Forelimb muscle (tissue), 1 donor: ENCODE results near the gene GALNT12. TPM values are rescaled to one million over a fixed set of nuclear protein-coding genes. Genes with fewer than 3 reads are reported as not detected.

Experiments used
- DNase-seq: peaks from one replicate; pipeline ENCODE4 v3.0.0-alpha.2; 2013; ENCODE audit warnings: low read depth
- polyA plus RNA-seq: library from polyadenylated mRNA; unstranded; fragments of 120-200 nt; gene quantifications from one replicate; pipeline ENCODE4 v1.2.1, GENCODE V29; 2013; ENCODE audit not compliant: insufficient read length

The GALNT12 gene
- polyA plus RNA-seq, 1 donor: 2.0 TPM

DNA sequence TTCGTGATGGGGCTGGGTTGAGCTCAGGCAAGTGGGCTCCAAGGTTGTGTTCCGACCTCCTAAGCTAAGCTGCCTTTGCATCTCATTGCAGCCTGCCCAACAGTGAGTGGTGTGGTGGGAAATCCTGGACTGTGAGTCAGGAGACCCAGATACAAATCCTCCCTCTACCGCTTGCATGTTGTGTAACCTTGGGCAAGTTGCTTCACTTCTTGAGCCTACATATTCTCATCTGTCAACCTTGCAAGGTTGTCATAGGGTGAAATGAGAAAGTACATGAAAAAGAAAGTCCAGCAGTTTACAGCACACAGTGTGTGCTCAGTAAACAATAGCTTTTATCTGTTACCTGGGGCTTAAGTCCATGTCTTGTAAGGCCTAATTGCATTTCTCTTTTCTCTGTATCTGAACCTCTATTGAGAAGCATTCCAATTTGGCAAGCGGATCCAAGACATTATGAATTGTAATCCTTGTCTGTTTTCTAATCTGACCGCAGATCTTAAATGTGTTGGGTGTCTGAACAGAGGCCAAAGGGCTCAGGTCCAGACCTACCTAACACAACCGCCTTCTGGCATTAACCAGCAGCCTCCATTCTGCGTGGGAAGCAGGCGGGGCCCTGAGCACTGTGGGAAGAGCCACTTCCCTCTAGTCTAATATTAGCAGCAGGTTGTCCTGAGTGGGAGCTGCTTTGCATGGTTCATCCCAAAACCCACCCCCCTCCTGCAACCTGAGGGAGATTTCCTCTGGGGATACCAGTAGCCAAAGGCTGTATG lies 1.8 kb upstream of the GALNT12 start:
- no peak for DNase-seq

DNA sequence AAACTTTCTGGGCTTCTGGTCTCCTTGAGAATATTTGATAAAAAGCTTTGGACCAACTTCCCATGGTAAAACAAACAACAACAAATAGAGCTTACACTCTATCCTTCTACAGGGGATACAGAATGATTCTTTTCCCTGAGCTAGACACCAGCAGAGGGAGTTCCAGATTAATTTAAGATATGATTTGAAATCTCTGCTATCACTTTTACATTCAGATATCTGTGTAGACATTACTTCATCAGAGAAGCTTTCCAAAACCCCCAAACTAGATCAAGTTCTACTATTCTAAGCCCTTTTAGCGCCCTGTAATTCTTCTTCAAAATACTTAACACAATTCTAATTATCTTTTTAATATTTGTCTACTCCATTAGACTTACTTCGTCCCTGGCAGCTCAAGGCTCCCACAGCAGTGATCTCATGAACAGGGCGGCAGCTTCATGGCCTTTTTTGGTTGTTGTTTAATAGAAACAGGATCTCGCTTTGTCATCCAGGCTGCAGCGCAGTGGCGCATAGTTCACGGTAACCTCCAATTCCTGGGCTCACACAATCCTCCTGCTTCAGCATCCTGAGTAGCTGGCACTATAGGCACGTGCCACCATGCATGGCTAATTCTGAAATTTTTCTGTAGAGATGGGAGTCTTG lies 955 bp upstream of the GALNT12 start:
- no peak for DNase-seq

DNA sequence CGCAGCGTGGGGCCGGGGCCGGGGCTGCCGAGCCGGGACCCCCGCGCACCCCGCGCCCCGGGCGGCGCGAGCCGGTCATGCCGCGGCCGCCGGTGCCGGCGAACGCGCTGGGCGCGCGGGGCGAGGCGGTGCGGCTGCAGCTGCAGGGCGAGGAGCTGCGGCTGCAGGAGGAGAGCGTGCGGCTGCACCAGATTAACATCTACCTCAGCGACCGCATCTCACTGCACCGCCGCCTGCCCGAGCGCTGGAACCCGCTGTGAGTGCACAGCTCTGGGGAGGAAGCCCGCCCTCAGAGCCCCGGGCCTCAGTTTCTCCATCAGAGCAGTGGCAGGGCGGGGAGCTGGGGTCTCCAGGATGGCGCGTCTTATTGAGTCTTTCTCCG lies 335 bp downstream of the GALNT12 start:
- DNase-seq: no peak

DNA sequence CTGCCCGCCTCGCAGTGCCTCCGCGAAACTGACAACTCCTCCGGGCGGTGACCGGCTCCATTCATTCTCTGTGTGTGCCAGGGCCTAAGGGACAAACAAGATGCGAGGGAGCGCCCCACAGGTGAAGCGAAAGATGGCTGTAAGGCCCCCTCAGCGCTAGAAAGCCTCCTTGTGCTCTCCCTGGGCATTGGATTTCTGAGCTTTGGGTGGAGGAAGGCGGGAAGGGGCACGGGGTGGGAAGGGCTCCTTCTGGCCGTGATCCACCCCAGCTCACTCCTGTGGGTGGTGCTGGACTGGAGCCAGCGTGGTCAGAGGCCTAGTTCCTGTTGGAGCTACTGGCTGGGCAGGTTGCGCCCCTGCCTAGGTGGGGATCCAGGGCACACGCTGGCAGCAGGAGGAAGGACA lies 943 bp downstream of the GALNT12 start:
- DNase-seq: no peak

DNA sequence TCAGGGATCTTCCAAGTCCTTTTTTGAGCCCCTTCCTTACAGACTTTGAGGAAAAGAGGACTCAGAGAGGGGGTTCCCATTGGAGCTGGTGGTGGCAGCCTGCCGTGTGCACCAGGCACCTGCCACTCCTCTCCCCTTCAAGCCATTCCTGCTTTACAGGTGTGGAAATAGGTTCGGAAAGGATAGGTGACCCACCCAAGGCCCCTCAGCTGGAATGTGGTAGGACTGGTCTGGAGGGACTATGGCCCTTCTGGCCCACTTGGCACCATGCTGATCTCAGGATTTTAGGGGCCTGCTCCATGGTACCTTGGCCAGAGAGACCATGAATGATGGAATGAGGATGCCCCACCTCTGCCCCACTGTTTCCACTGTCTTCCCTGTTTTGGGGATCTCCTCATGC lies 1.4 kb downstream of the GALNT12 start:
- no peak for DNase-seq

DNA sequence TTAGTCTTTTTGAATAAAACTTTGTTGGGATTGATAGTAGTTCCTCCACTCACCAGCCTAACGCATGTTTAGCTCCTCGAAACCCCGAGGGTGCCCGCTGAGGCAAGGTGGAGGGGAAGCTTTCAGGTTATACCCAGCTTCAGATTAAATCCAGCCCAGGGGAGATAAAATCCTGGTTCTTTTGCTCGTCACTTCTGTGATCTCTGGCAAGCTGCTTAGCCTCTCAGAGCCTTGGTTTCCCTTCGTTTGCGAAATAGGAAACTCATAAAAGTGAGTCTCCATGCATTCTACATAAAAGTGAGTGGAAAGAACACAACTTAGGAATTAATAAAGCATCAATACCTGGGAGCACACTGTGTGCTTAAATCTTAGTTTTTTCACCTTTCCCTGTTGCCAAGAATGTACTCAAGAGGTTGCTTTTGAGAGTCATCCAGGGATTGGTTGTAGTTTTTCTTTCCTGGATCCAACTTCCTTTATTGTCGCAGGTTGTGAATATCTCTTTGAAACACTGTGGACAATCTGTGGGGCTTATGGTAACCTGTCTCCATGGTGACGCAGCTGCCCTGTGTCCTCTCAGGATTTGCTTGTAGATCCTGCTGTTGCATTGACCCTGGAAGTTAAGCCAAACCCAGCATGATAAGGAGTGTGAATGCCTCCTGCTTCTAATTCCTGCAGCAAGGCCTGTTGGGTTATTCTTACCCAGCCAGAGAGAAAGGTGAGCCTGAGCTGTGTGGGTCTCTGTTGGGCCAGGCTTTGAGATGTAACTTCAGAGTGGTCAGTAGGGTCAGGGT lies 2.0 kb downstream of the GALNT12 start:
- no peak for DNase-seq

DNA sequence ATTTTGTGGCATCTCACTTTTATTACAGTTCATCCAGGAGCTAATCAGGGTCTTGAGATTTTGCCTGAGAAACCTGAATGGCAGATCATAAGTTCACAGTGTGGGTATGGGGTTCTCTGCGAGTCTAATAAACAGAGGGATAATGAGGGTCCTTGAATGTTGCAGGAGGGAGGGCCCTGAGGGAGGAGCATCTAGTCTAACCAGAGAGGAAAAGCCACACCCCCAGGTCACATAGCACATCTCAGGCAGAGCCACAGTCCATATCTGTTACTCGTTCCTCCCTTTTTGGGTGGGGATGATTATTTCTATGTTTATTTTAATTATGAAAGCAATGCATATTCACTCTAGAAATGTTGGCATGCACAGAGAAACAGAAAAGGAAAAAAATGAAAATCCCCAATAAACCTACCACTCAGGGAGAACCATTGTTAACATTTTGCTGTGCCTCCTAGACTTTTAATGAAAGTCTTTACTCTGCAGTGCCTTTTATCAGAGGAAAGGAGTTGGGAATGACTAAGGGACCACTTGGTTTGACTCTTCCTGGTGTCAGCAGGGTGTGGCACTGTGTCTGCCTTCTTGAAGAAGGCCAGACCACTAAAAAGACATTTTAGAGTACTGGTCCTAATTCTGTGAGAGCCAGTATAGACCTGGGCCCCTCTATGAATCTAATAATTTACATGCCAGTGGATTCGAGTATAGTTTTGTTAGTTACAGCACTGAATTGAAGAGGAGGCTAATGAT lies 2.8 kb downstream of the GALNT12 start:
- no peak for DNase-seq

DNA sequence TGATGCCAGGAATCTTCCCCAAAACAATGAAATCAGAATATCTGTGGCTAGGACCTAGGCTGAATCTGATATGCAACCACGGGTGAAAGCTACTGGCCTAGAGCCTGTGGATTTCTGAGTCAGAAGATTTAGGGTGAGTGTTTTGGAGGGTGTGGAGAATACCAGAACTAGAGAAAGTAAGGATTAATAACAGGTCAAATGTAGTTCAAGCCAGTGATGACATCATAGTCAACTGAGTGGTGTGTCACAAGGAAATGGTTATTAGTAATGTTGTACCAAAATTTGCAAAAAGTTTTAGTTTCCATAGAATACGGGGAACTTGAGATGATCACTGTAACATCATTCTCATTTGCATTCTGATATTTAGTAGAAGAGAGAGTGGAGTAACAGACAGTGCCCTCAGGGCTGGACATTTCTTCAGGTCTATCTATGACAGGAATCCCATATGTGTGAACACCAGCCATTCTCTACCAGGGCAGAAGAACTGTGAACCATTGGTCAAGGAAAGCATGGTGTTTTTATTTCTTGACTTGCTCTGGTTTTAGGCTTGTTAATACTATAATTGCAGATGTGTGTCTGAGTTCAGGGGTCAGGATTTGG lies 3.7 kb downstream of the GALNT12 start:
- no peak for DNase-seq

DNA sequence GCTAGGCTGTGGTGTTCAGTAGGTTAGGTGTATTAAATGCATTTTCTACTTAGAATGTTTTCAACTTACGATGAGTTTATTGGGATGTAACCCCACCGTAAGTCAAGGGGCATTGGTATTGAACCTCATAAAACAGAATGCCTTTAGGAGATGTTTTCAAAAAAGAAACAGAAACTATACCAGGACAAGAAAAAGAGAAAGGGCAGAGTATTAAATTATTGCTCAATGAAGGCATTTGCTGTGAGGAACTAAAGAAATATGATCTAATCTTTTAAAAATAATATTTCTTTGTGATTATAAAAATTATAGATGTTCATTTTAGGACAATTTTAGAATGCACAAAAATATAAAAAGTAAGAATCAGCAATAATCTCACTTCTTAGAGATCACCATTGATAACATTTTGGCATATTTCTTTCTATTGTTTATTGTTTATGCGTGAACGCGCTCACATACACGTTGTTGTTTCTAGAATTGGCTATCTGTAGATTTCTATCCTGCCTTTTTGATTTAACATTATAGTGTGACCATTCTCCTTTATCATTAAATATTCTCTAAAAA lies 8.0 kb downstream of the GALNT12 start:
- no peak for DNase-seq

DNA sequence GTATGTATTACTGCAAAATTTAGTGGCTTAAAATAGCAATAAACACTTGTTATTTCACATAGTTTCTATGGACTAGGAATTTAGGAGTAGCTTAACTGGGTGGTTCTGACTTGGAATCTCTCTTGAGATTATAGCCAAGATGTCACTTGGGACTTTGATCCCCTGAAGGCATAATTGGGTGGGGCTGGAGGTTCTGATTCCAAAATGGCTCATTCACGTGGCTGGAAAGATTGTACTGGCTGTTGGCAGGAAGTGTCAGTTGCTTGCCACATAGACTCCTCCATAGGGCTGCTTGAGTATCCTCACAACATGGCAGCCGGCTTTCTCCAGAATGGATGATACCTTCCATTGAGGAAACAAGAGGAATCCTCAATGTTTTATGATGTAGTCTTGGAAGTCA lies 11.3 kb downstream of the GALNT12 start:
- no peak for DNase-seq

DNA sequence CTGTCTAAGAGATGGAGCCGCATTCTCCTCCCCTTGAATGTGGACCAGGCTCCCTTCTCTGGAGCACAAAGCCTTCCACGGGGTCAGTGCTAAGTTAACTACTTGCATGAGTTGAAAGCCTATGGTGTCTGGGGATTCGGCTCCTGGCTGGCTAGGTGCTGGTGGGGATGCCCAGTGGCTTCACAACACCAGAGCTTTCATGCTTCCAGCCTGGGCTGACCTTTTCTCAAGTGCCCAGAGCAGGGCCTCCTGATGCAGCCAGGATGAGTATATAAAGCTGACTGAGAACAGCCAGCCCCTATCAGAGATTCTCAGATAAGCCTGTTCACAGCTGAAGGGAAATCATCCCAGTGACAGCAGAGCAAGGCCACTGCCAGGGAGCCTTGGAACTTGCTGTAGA lies 11.8 kb downstream of the GALNT12 start:
- no peak for DNase-seq

DNA sequence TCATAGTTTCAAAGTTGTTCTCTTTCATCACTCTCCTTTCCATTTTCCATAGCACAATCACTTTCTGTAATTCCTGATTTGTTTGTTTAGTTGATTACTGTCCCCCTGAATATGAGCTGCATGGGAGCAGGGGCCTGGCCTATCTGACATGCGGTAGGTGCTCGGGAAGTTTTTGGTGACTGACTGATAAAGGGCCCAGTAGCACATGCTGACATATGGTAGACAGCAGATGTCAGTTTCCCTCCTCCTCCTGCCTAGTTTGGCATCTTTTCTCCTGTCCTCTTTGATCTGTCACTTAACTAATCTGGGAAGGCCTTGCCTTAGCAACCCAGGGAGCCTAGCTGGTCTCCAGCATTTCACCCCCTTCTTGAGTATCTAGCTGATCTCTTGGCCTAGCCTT lies 14.4 kb downstream of the GALNT12 start:
- DNase-seq: no peak

DNA sequence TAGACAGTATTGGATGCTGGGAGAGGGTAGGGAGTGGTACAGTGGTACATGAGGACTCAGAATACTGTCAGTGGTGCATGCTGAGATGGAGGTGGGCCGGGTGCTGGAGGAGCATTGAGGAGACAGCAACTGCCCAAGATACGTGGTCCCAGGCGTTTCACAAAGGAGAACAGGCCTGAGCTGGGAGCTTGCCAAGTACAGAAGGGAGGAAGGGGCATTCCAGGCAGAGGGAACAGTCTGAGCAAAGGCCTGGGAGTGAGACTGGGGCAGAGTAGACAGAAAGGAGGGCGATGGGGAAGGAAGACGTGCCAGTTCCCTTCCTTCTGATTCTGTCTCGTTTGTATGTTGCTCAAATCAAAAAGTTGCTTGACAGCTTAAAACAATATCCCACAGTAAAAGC lies 15.2 kb downstream of the GALNT12 start:
- no peak for DNase-seq

DNA sequence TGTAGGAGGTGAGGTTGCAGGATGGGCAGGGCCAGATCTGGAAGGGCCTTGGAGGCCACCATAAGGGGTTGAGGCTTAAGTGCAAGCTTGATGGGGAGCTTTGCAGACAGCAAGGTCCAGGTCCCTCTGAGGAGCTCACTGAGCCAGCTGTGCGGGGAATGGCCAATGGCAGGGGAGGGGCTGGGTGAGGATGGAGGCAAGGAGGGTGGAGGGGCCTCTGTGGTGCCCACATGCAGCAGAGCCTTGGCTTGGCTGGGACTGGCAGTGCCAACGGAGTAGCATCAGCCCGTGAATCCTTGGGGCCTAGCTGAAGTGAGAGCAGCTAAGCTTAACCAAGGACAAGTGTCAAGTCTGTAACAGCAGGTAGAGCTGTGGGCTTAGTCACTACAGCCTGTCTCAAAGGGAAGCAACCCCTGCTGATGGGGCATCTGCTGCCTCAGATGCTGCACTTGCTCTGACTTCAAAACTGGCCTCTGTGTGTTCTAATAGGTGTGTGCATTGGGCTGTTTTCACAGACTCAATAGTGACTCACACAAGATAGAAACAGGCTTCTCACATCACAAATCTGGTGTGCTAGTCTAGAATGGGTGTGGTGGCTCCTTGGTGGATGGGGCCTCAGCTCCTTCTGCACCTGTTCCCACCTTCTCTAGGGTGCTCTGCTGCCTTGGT lies 16.3 kb downstream of the GALNT12 start:
- no peak for DNase-seq

DNA sequence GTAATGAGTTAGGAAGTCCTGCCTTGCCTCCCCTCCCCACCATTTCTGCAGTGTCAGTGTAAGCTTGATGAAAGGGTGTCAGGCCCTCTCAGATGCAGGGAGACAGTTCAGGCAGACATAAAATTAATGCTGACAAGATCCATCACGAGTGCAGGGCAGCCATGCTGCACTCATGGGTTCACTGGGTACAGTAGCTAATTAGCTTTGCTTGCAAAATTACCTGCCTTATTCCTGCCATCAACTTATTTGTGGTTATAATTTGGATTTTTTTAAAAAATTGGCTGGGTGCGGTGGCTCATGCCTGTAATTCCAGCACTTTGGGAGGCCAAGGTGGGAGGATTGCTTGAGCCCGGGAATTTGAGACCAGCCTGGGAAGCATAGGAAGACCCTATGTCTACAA lies 17.9 kb downstream of the GALNT12 start:
- DNase-seq: no peak

DNA sequence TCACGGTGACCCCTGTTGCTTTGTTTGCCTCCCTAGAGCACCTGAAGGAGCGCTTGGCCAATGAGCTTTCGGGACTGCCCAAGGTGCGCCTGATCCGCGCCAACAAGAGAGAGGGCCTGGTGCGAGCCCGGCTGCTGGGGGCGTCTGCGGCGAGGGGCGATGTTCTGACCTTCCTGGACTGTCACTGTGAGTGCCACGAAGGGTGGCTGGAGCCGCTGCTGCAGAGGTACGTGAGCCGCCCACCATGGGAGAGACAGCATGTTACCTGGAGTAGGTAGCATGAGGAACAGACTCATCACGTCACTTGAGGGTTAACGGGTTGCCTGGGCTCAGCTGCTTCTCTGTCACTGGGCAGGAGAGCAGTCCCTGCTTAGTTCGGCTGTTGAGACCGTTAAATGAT lies 19.2 kb downstream of the GALNT12 start:
- no peak for DNase-seq

DNA sequence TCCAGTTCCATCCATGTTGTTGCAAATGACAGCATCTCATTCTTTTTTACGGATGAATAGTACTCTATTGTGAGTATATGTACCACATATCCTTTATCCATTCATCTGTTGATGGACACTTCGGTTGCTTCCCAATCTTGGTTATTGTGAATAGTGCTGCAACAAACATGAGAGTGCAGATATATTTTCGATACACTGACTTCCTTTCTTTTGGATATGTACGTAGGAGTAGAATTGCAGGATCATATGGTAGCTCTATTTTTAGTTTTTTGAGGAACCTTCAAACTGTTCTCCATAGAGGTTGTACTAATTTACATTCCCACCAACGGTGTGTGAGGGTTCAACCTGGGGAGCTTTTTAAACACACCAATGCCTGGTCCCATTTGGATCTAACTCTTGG lies 22.3 kb downstream of the GALNT12 start:
- DNase-seq: no peak

DNA sequence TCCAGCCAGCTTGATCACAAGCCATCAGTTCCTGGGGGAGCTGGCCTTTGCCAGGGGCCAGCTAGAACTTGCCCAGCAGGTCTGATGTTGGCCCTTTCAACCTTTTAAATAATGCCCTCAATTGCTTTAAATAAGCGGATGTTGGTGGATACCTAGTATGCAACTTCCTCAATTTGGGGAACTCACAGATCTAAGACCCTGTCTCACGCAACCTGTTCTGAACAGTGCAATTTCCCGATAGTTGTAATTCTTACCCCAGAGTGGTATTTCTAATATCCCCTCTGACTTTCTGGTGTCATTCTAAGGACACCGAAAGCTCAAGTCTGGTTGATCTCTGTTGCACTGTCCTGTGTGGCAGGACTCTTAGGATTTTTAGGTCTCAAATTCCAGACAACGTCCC lies 23.1 kb downstream of the GALNT12 start:
- DNase-seq: no peak

DNA sequence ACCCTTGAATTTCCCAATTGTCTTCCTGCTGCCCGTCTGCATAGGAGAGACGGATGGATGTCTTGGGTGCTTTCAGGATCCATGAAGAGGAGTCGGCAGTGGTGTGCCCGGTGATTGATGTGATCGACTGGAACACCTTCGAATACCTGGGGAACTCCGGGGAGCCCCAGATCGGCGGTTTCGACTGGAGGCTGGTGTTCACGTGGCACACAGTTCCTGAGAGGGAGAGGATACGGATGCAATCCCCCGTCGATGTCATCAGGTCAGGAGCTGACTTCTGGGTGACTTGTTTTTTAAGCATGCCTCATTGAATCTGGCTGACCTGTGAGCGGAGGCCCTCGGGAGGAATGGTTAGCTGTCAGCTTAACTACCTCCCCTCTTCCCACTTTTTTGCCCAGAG lies 24.2 kb downstream of the GALNT12 start:
- no peak for DNase-seq

DNA sequence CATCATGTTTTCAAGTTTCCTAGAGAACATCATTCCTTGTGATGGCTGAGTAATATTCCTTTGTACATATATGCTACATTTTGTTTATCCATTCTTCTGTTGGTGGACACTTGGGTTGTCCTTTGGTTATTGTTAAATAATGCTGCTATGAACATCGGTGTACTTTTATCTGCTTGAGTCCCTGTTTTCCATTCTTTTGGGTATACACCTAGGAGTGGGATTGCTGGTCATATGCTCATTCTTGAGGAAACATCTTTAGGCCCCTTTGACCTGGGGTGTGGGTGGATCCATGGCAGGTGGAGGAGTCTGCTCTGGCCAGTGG lies 25.3 kb downstream of the GALNT12 start:
- DNase-seq: no peak
